Aorta (tissue), 5 donors: ENCODE data around the gene EXOSC3. TPM values are rescaled to one million over a fixed set of nuclear protein-coding genes. Genes with fewer than 3 reads are reported as not detected.
"Not testable (repeated sequence)": the region's sequence is repeated elsewhere in the genome, so short reads cannot be mapped to it uniquely, and the experiment has no call there.

Experiments used
- ATAC-seq: fragments of 200-7000 bp; cut with Tn5 transposase; one replicate; pipeline ENCODE4 v1.9.1; 2022; ENCODE audit warnings: moderate library complexity; ENCODE audit not compliant: low FRiP score
- DNase-seq, 2 donors: peaks; one replicate each; pipeline ENCODE4 v3.0.0-alpha.2; 2020
- H3K27ac ChIP-seq, 2 donors: one replicate each; pipeline ENCODE4 v1.5.1; 2013; ENCODE audit warnings: low read length in 2 of 2, mild to moderate bottlenecking in 2 of 2, moderate library complexity in 2 of 2, control low read depth in 1 of 2, inconsistent platforms in 1 of 2, low read depth in 1 of 2
- H3K27me3 ChIP-seq, 2 donors: one replicate each; pipeline ENCODE4 v1.6.1; 2013; ENCODE audit warnings: control low read depth in 1 of 2, low read length in 1 of 2, mild to moderate bottlenecking in 1 of 2, moderate library complexity in 1 of 2; ENCODE audit not compliant: insufficient read depth in 2 of 2, control insufficient read depth in 1 of 2
- H3K36me3 ChIP-seq, 2 donors: one replicate each; pipeline ENCODE4 v1.6.1; 2013; ENCODE audit warnings: control low read depth in 1 of 2, low read length in 1 of 2, mild to moderate bottlenecking in 1 of 2; ENCODE audit not compliant: insufficient read depth in 2 of 2, control insufficient read depth in 1 of 2
- H3K4me1 ChIP-seq, 2 donors: one replicate each; pipeline ENCODE4 v1.6.1; 2013; ENCODE audit warnings: low read length in 2 of 2, control low read depth in 1 of 2, mild to moderate bottlenecking in 1 of 2, moderate library complexity in 1 of 2; ENCODE audit not compliant: insufficient read depth in 2 of 2, control insufficient read depth in 1 of 2
- H3K4me3 ChIP-seq, 2 donors: one replicate each; pipeline ENCODE4 v1.5.1; 2013; ENCODE audit warnings: low read length in 2 of 2, control low read depth in 1 of 2, mild to moderate bottlenecking in 1 of 2
- H3K9me3 ChIP-seq: one replicate; pipeline ENCODE4 v1.6.1; 2013; ENCODE audit warnings: mild to moderate bottlenecking, low read length; ENCODE audit not compliant: control insufficient read depth
- WGBS, 2 donors: extraction: QIAGEN DNeasy Blood & Tissue Kit; methylation state at CpG; one replicate each; pipeline ENCODE4 v1.1.7; 2013; 5-methylcytosine and 5-hydroxymethylcytosine counted together
- intact Hi-C, 2 donors: fragments of 100-400 bp; cut with DNase I; formaldehyde crosslinking; loops; one replicate each; pipeline versions ENCODE4 v1.14.2 to v1.15.0; 2022
- long read RNA-seq, 2 donors: library from polyadenylated mRNA; unstranded; transcript quantifications; one replicate each; pipeline ENCODE4 v2.0.0, GENCODE V29; 2020 to 2021
- polyA plus RNA-seq, 2 donors: library from polyadenylated mRNA; stranded (reverse); fragments of 200-250 nt; gene quantifications; one replicate each; pipeline ENCODE4 v1.2.3, GENCODE V29; 2013
- total RNA-seq, 2 donors: library from RNA; stranded (reverse); fragmentation: NEBNext Ultra II Directional; extraction: Animal tissue kit (Norgen Biotek cat#: 25700); gene quantifications; one replicate each; pipeline ENCODE4 v1.2.1, GENCODE V29; 2021
- donor health status: healthy with polysubstance abuse.
- donor health status: Bipolar disorder and iron deficiency.
- donor health status: DM: no; HTN: no; CAD: no.
- donor health status: DM: no; HTN: no; CAD: no.
- donor health status: DM: yes; HTN: yes; CAD: no.

Gene EXOSC3
- 10 to 100 TPM; 28.3 to 30.2 TPM for total RNA-seq
- 10 to 100 TPM; 17.9 to 19.8 TPM for polyA plus RNA-seq
- long read RNA-seq, donor 1, transcript EXOSC3-201 (4 exons, 1,806 nt), result major isoform, 22 of 38 reads
- long read RNA-seq, donor 1, partial matches to known transcripts, result 0 of 38 reads
- long read RNA-seq, donor 1, other reads (novel, unspliced or antisense), result 15 of 38 reads
- long read RNA-seq, donor 2, transcript EXOSC3-201 (4 exons, 1,806 nt), result major isoform, 6 of 16 reads
- long read RNA-seq, donor 2, transcript EXOSC3-202 (3 exons, 768 nt), result minor isoform, 5 of 16 reads
- long read RNA-seq, donor 2, partial matches to known transcripts, result 1 of 16 reads
- long read RNA-seq, donor 2, other reads (novel, unspliced or antisense), result 3 of 16 reads

- DNase-seq (peak; percentile 95 to 96), ATAC-seq (peak; percentile 95)
- no peaks in the 10 kb centered on the region for H3K27me3 ChIP-seq
- H3K27ac ChIP-seq, result peak within 1 kb of the TSS; percentile 14 to 62
- H3K36me3 ChIP-seq, result no peaks in the 10 kb centered on the region
- H3K9me3 ChIP-seq, result no peaks in the 10 kb centered on the region
- H3K4me3 ChIP-seq, result peak within 1 kb of the TSS; percentile 81 to 86
- intact Hi-C loops, result loop anchor here (1.0 kb wide), 1 partner anchor 15 kb away; the partner anchor contains the start of gene DCAF10 (in 2 of the 2)
- WGBS, 2 donors, result 1% methylated on average over 70 to 73 of the region's 73 CpGs
- H3K4me1 ChIP-seq, result no peaks in the 10 kb centered on the region
These were observed at the start of gene EXOSC3 for GRCh38 chr9:37784616-37785483. Gene EXOSC3 (minus strand): TSS chr9:37785064. CDS start chr9:37785044, 20 bp downstream.

GRCh38 chr9:37827483-37828165, 42.8 kb upstream of the EXOSC3 start:
- DNase-seq, result no peak
- no peak overlapping the region for H3K4me3 ChIP-seq
- H3K36me3 ChIP-seq, result peaks cover 2 to 7% of the 10 kb centered on the region in 2 donors
- H3K4me1 ChIP-seq, result no peaks in the 10 kb centered on the region
- intact Hi-C loops, result no loop called here
- H3K27ac ChIP-seq, result no peak overlapping the region
- WGBS, 2 donors, result 93 to 94% methylated on average over 4 of the region's 4 CpGs
- ATAC-seq, result no peak
- no peaks in the 10 kb centered on the region for H3K9me3 ChIP-seq
- no peaks in the 10 kb centered on the region for H3K27me3 ChIP-seq

- H3K4me1 ChIP-seq, H3K9me3 ChIP-seq, intact Hi-C loops, H3K27me3 ChIP-seq, H3K27ac ChIP-seq, ATAC-seq, H3K36me3 ChIP-seq, DNase-seq, H3K4me3 ChIP-seq: not testable (repeated sequence)
- 95 to 96% methylated on average over 2 of the region's 2 CpGs for WGBS, 2 donors
These were observed 40.3 kb upstream of the EXOSC3 start for GRCh38 chr9:37825174-37825573.

GRCh38 chr9:37820142-37820541, 35.3 kb upstream of the EXOSC3 start:
- Histone ChIP-seq H3K9me3 (no peaks in the 10 kb centered on the region), H3K4me3 (no peak overlapping the region), H3K27ac (no peak overlapping the region), H3K4me1 (peaks cover 0 to 1% of the 10 kb centered on the region in 2 donors), H3K36me3 (peaks cover 0 to 3% of the 10 kb centered on the region in 2 donors), H3K27me3 (no peaks in the 10 kb centered on the region)
- 86 to 87% methylated on average over 5 of the region's 5 CpGs for WGBS, 2 donors
- intact Hi-C loops, result no loop called here
- DNase-seq (no peak), ATAC-seq (no peak)

GRCh38 chr9:37818849-37819248, 34.0 kb upstream of the EXOSC3 start:
- Histone ChIP-seq H3K27me3 (no peaks in the 10 kb centered on the region), H3K36me3 (no peaks in the 10 kb centered on the region), H3K27ac (no peak overlapping the region), H3K4me3 (no peak overlapping the region), H3K4me1 (peaks cover 0 to 1% of the 10 kb centered on the region in 2 donors), H3K9me3 (no peaks in the 10 kb centered on the region)
- 70 to 77% methylated on average over 2 of the region's 2 CpGs for WGBS, 2 donors
- DNase-seq, result no peak
- ATAC-seq, result no peak
- intact Hi-C loops, result no loop called here

- Histone ChIP-seq H3K27me3 (no peaks in the 10 kb centered on the region), H3K4me1 (peaks cover 0 to 1% of the 10 kb centered on the region in 2 donors), H3K9me3 (no peaks in the 10 kb centered on the region), H3K36me3 (no peaks in the 10 kb centered on the region), H3K27ac (no peak overlapping the region), H3K4me3 (no peak overlapping the region)
- ATAC-seq, result no peak
- WGBS, 2 donors, result 94 to 96% methylated on average over 5 of the region's 5 CpGs
- intact Hi-C loops, result no loop called here
- no peak for DNase-seq
These were observed 28.0 kb upstream of the EXOSC3 start for GRCh38 chr9:37812773-37813379.

GRCh38 chr9:37811906-37812476, 27.1 kb upstream of the EXOSC3 start:
- no peak for DNase-seq
- ATAC-seq, result no peak
- H3K27me3 ChIP-seq, result no peaks in the 10 kb centered on the region
- H3K4me1 ChIP-seq, result peaks cover 0 to 1% of the 10 kb centered on the region in 2 donors
- H3K36me3 ChIP-seq, result no peaks in the 10 kb centered on the region
- WGBS, 2 donors, result 98 to 99% methylated on average over 6 of the region's 6 CpGs
- H3K27ac ChIP-seq, result no peak overlapping the region
- no peak overlapping the region for H3K4me3 ChIP-seq
- no peaks in the 10 kb centered on the region for H3K9me3 ChIP-seq
- intact Hi-C loops, result no loop called here

- whole genome bisulfite sequencing, 2 donors, result 98% methylated on average over 15 of the region's 15 CpGs
- not testable (repeated sequence) for H3K4me1 ChIP-seq, DNase-seq, H3K36me3 ChIP-seq, H3K27me3 ChIP-seq, H3K27ac ChIP-seq, ATAC-seq, H3K9me3 ChIP-seq, H3K4me3 ChIP-seq
- intact Hi-C loops, result loop anchor here in 1 of 2 donors (10.0 kb wide), 1 partner anchor 325 kb away; the partner anchor contains the start of gene POLR1E
These were observed 24.8 kb upstream of the EXOSC3 start for GRCh38 chr9:37809676-37810075.
